HAP-1 (cell line): Measurements from ENCODE around the gene OR52A1.

Experiments used
- DNase-seq, 2 experiments: peaks; one replicate each; pipeline ENCODE4 v3.0.0-alpha.2; 2016 to 2020; ENCODE audit warnings: low spot score in 2 of 2
- H3K27me3 ChIP-seq: fragments of 250-450 bp; sonication (Bioruptor Pico); 2 replicates; pipeline ENCODE4 v1.5.1; 2020; ENCODE audit warnings: low read depth, mild to moderate bottlenecking, moderate library complexity
- H3K36me3 ChIP-seq: fragments of 250-450 bp; sonication (Bioruptor Pico); replicated peaks from 2 replicates; pipeline ENCODE4 v1.5.1; 2020; ENCODE audit warnings: mild to moderate bottlenecking
- H3K4me1 ChIP-seq: fragments of 250-450 bp; sonication (Bioruptor Pico); 2 replicates; pipeline ENCODE4 v1.5.1; 2020; ENCODE audit warnings: mild to moderate bottlenecking
- H3K4me3 ChIP-seq: fragments of 250-450 bp; sonication (Bioruptor Pico); 2 replicates; pipeline ENCODE4 v1.5.1; 2020; ENCODE audit warnings: mild to moderate bottlenecking, moderate library complexity
- H3K9me3 ChIP-seq: fragments of 250-450 bp; sonication (Bioruptor Pico); 2 replicates; pipeline ENCODE4 v1.5.1; 2020; ENCODE audit warnings: mild to moderate bottlenecking, moderate library complexity
- in situ Hi-C: fragments of 300-500 bp; cut with MboI; formaldehyde crosslinking; loops from 3 replicates; pipeline ENCODE4 v1.14.3; 2020; ENCODE audit warnings: low sequenced_read_pairs, inconsistent platforms, mixed read lengths

OR52A1 gene

GRCh38 chr11:5117588-5117987 is 37.0 kb downstream of the OR52A1 start:
- Histone ChIP-seq H3K4me3 (no peak overlapping the region), H3K9me3 (no peaks in the 10 kb centered on the region), H3K36me3 (no peaks in the 10 kb centered on the region), H3K4me1 (no peaks in the 10 kb centered on the region), H3K27me3 (no peaks in the 10 kb centered on the region)
- DNase-seq = no peak
- in situ Hi-C loops = loop anchor here (25.0 kb wide), 1 partner anchor 695 kb away; the partner anchor contains the start of gene OR52N2

GRCh38 chr11:5115339-5115738 is 39.2 kb downstream of the OR52A1 start:
- Histone ChIP-seq H3K4me3 (no peak overlapping the region), H3K9me3 (no peaks in the 10 kb centered on the region), H3K4me1 (no peaks in the 10 kb centered on the region), H3K27me3 (no peaks in the 10 kb centered on the region), H3K36me3 (no peaks in the 10 kb centered on the region)
- in situ Hi-C loops = loop anchor here (25.0 kb wide), 1 partner anchor 697 kb away; the partner anchor contains the start of gene OR52N2
- no peak for DNase-seq

GRCh38 chr11:5107285-5107684 is 47.3 kb downstream of the OR52A1 start:
- in situ Hi-C loops = loop anchor here (25.0 kb wide), 1 partner anchor 705 kb away; the partner anchor contains the start of gene OR52N2

GRCh38 chr11:5103066-5103465 is 51.5 kb downstream of the OR52A1 start:
- in situ Hi-C loops = loop anchor here (25.0 kb wide), 1 partner anchor 709 kb away; the partner anchor contains the start of gene OR52N2
- H3K27me3 ChIP-seq = no peaks in the 10 kb centered on the region
- no peaks in the 10 kb centered on the region for H3K9me3 ChIP-seq
- no peak overlapping the region for H3K4me3 ChIP-seq
- H3K4me1 ChIP-seq = no peaks in the 10 kb centered on the region
- no peaks in the 10 kb centered on the region for H3K36me3 ChIP-seq
- no peak for DNase-seq

More at GRCh38 chr11:5107285-5107684, 47.3 kb downstream of the OR52A1 start:
- no peaks in the 10 kb centered on the region for H3K27me3 ChIP-seq
- no peak for DNase-seq
- H3K4me1 ChIP-seq = no peaks in the 10 kb centered on the region
- H3K4me3 ChIP-seq = no peak overlapping the region
- H3K9me3 ChIP-seq = no peaks in the 10 kb centered on the region
- no peaks in the 10 kb centered on the region for H3K36me3 ChIP-seq

GRCh38 chr11:5102246-5102645 is 52.3 kb downstream of the OR52A1 start:
- no peaks in the 10 kb centered on the region for H3K4me1 ChIP-seq
- H3K36me3 ChIP-seq = no peaks in the 10 kb centered on the region
- in situ Hi-C loops = loop anchor here (25.0 kb wide), 1 partner anchor 710 kb away; the partner anchor contains the start of gene OR52N2
- H3K27me3 ChIP-seq = no peaks in the 10 kb centered on the region
- H3K4me3 ChIP-seq = no peak overlapping the region
- no peaks in the 10 kb centered on the region for H3K9me3 ChIP-seq
- no peak for DNase-seq

GRCh38 chr11:5096011-5096410 is 58.5 kb downstream of the OR52A1 start:
- Histone ChIP-seq H3K9me3 (no peaks in the 10 kb centered on the region), H3K36me3 (no peaks in the 10 kb centered on the region), H3K27me3 (no peaks in the 10 kb centered on the region), H3K4me3 (no peak overlapping the region), H3K4me1 (no peaks in the 10 kb centered on the region)
- in situ Hi-C loops = no loop called here
- DNase-seq = no peak
